WTC11 (cell line): ENCODE data around the gene SLIT3. TPM values are rescaled to one million over a fixed set of nuclear protein-coding genes. Genes with fewer than 3 reads are reported as not detected.

Experiments used
- ATAC-seq: fragments of 200-7000 bp; cut with Tn5 transposase; 2 replicates; pipeline ENCODE4 v1.10.0; 2021; ENCODE audit warnings: mild to moderate bottlenecking, moderate library complexity
- CTCF ChIA-PET: fragments of 300-600 bp; sonication (Branson Sonifier 250); formaldehyde crosslinking; loops from one replicate; lab custom pipeline; 2021; ENCODE audit warnings: antibody characterized with exemption; lab: Charles Lee
- POLR2A ChIA-PET: fragments of 350-600 bp; sonication (Branson Sonifier 250); formaldehyde crosslinking; loops from one replicate; lab custom pipeline; 2021; ENCODE audit warnings: antibody characterized with exemption; lab: Charles Lee
- DNase-seq: peaks from one replicate; pipeline ENCODE4 v3.0.0; 2021; ENCODE audit warnings: low spot score
- H3K27ac Mint-ChIP-seq: 2 replicates; pipeline ENCODE4 v1.8.0; 2021; ENCODE audit warnings: mixed read lengths
- H3K27me3 Mint-ChIP-seq: 2 replicates; pipeline ENCODE4 v1.8.0; 2021; ENCODE audit warnings: low read depth, mild to moderate bottlenecking, moderate library complexity, mixed read lengths
- H3K36me3 Mint-ChIP-seq: 2 replicates; pipeline ENCODE4 v1.8.0; 2021; ENCODE audit warnings: mixed read lengths
- H3K4me1 Mint-ChIP-seq: 2 replicates; pipeline ENCODE4 v1.8.0; 2022; ENCODE audit warnings: mixed read lengths
- H3K4me3 Mint-ChIP-seq: 2 replicates; pipeline ENCODE4 v1.8.0; 2021; ENCODE audit warnings: mild to moderate bottlenecking, moderate library complexity, mixed read lengths
- H3K9me3 Mint-ChIP-seq: 2 replicates; pipeline ENCODE4 v1.8.0; 2021; ENCODE audit warnings: mixed read lengths
- ATF1 ChIP-seq: sonication (generic); formaldehyde crosslinking; IDR thresholded peaks from 2 replicates; pipeline ENCODE4 v1.8.1; 2023; ENCODE audit warnings: mild to moderate bottlenecking, moderate library complexity, missing genetic modification reagents
- CREM ChIP-seq: sonication (generic); formaldehyde crosslinking; IDR thresholded peaks from 2 replicates; pipeline ENCODE4 v1.8.1; 2022; ENCODE audit warnings: mild to moderate bottlenecking, missing genetic modification reagents, moderate library complexity
- EMX1 ChIP-seq: fragments of 250-450 bp; sonication (Bioruptor Pico); IDR thresholded peaks from 2 replicates; pipeline ENCODE4 v1.8.0; 2021; ENCODE audit warnings: mild to moderate bottlenecking
- ETV6 ChIP-seq: sonication (generic); formaldehyde crosslinking; IDR thresholded peaks from 2 replicates; pipeline ENCODE4 v1.8.1; 2022; ENCODE audit warnings: mild to moderate bottlenecking, missing genetic modification reagents
- FOXP1 ChIP-seq: sonication (generic); formaldehyde crosslinking; IDR thresholded peaks from 2 replicates; pipeline ENCODE4 v1.8.0; 2022; ENCODE audit warnings: missing genetic modification reagents, mild to moderate bottlenecking, moderate library complexity, borderline replicate concordance
- GTF2I ChIP-seq: fragments of 250-450 bp; sonication (Bioruptor Pico); conservative IDR thresholded peaks from 2 replicates; pipeline ENCODE4 v1.4.0; 2021; ENCODE audit warnings: mild to moderate bottlenecking
- JUN ChIP-seq: sonication (generic); formaldehyde crosslinking; IDR thresholded peaks from 2 replicates; pipeline ENCODE4 v1.8.0; 2023; ENCODE audit warnings: mild to moderate bottlenecking, missing genetic modification reagents
- KAT7 ChIP-seq: sonication (generic); formaldehyde crosslinking; IDR thresholded peaks from 2 replicates; pipeline ENCODE4 v1.8.1; 2023; ENCODE audit warnings: missing genetic modification reagents, mild to moderate bottlenecking, borderline replicate concordance
- NFATC4 ChIP-seq: fragments of 250-450 bp; sonication (Bioruptor Pico); IDR thresholded peaks from 2 replicates; pipeline ENCODE4 v1.9.0; 2021; ENCODE audit warnings: mild to moderate bottlenecking
- NR2C2 ChIP-seq: sonication (generic); formaldehyde crosslinking; IDR thresholded peaks from 2 replicates; pipeline ENCODE4 v1.8.0; 2022; ENCODE audit warnings: mild to moderate bottlenecking, missing genetic modification reagents
- TP53 ChIP-seq: sonication (generic); formaldehyde crosslinking; IDR thresholded peaks from 2 replicates; pipeline ENCODE4 v1.8.1; 2023; ENCODE audit warnings: mild to moderate bottlenecking, missing genetic modification reagents
- ZNF121 ChIP-seq: sonication (generic); formaldehyde crosslinking; IDR thresholded peaks from 2 replicates; pipeline ENCODE4 v1.8.0; 2023; ENCODE audit warnings: missing genetic modification reagents
- ZNF219 ChIP-seq: sonication (generic); formaldehyde crosslinking; IDR thresholded peaks from 2 replicates; pipeline ENCODE4 v1.8.0; 2023; ENCODE audit warnings: missing genetic modification reagents, mild to moderate bottlenecking, borderline replicate concordance
- total RNA-seq: library from RNA; stranded (reverse); gene quantifications from 3 replicates; pipeline ENCODE4 v1.2.3, GENCODE V29; 2021
- TF ChIP-seq, protein P1 (sequence below): sonication (generic); formaldehyde crosslinking; IDR thresholded peaks from 2 replicates; pipeline ENCODE4 v1.8.0; 2022; ENCODE audit warnings: mild to moderate bottlenecking, missing genetic modification reagents
- TF ChIP-seq, protein P2 (sequence below): sonication (generic); formaldehyde crosslinking; IDR thresholded peaks from 2 replicates; pipeline ENCODE4 v1.8.1; 2023; ENCODE audit warnings: mild to moderate bottlenecking, missing genetic modification reagents
- TF ChIP-seq, protein P3 (sequence below): sonication (generic); formaldehyde crosslinking; IDR thresholded peaks from 2 replicates; pipeline ENCODE4 v1.8.0; 2022; ENCODE audit warnings: mild to moderate bottlenecking, missing genetic modification reagents
- TF ChIP-seq, protein P4 (sequence below): fragments of 250-450 bp; sonication (Bioruptor Pico); IDR thresholded peaks from 2 replicates; pipeline ENCODE4 v1.9.0; 2021; ENCODE audit warnings: mild to moderate bottlenecking
- TF ChIP-seq, protein P5 (sequence below): sonication (generic); formaldehyde crosslinking; IDR thresholded peaks from 2 replicates; pipeline ENCODE4 v1.8.0; 2023; ENCODE audit warnings: missing genetic modification reagents
- TF ChIP-seq, protein P6 (sequence below): sonication (generic); formaldehyde crosslinking; IDR thresholded peaks from 2 replicates; pipeline ENCODE4 v1.8.1; 2022; ENCODE audit warnings: mild to moderate bottlenecking, missing genetic modification reagents, moderate library complexity, borderline replicate concordance

The SLIT3 gene
- total RNA-seq, 1 experiment from 2014 or later = 1.9 TPM

DNA sequence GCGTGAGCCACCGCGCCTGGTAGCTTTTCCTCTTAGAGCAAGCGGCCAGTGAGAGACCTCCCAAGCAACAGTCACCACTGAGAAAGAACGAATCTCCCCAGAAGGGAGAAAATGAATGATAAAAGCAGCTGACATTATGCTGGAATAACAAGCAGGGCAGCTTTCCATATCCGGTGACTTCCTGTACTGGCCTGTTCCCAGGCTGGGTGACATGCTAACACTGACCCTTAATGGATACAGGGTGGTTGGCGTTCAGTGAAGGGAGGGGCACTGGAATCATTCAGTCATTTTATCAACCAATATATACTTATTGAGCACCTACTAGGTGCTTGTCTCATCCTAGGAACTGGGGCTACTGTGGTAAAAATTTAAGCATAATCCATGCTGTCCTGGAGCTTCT is 364.4 kb downstream of the SLIT3 start:
- no peaks in the 10 kb centered on the region for H3K27me3 Mint-ChIP-seq
- no peak overlapping the region for H3K4me3 Mint-ChIP-seq
- ChIA-PET POLR2A (interaction anchor here (0.6 kb wide), 1 partner anchor 133 kb away, joined by 10 read pairs; no protein-coding TSS in a partner anchor), CTCF (interaction anchor here (1.1 to 1.7 kb wide), 2 partner anchors 11 to 188 kb away, joined by 3 to 5 read pairs; no protein-coding TSS in a partner anchor)
- peaks cover 21% of the 10 kb centered on the region for H3K4me1 Mint-ChIP-seq
- H3K27ac Mint-ChIP-seq = no peak overlapping the region
- H3K36me3 Mint-ChIP-seq = no peaks in the 10 kb centered on the region
- ATAC-seq (no peak), DNase-seq (no peak)
- TF ChIP-seq, protein P1, sequence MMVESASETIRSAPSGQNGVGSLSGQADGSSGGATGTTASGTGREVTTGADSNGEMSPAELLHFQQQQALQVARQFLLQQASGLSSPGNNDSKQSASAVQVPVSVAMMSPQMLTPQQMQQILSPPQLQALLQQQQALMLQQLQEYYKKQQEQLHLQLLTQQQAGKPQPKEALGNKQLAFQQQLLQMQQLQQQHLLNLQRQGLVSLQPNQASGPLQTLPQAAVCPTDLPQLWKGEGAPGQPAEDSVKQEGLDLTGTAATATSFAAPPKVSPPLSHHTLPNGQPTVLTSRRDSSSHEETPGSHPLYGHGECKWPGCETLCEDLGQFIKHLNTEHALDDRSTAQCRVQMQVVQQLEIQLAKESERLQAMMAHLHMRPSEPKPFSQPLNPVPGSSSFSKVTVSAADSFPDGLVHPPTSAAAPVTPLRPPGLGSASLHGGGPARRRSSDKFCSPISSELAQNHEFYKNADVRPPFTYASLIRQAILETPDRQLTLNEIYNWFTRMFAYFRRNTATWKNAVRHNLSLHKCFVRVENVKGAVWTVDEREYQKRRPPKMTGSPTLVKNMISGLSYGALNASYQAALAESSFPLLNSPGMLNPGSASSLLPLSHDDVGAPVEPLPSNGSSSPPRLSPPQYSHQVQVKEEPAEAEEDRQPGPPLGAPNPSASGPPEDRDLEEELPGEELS = no peak
- TF ChIP-seq ZNF121 (CRISPR knock-in tag) = no peak
- TF ChIP-seq, protein P2, sequence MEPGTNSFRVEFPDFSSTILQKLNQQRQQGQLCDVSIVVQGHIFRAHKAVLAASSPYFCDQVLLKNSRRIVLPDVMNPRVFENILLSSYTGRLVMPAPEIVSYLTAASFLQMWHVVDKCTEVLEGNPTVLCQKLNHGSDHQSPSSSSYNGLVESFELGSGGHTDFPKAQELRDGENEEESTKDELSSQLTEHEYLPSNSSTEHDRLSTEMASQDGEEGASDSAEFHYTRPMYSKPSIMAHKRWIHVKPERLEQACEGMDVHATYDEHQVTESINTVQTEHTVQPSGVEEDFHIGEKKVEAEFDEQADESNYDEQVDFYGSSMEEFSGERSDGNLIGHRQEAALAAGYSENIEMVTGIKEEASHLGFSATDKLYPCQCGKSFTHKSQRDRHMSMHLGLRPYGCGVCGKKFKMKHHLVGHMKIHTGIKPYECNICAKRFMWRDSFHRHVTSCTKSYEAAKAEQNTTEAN = no peak
- TF ChIP-seq EMX1 = no peak
- TF ChIP-seq, protein P3, sequence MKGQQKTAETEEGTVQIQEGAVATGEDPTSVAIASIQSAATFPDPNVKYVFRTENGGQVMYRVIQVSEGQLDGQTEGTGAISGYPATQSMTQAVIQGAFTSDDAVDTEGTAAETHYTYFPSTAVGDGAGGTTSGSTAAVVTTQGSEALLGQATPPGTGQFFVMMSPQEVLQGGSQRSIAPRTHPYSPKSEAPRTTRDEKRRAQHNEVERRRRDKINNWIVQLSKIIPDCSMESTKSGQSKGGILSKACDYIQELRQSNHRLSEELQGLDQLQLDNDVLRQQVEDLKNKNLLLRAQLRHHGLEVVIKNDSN (CRISPR knock-in tag) = no peak
- TF ChIP-seq, protein P4, sequence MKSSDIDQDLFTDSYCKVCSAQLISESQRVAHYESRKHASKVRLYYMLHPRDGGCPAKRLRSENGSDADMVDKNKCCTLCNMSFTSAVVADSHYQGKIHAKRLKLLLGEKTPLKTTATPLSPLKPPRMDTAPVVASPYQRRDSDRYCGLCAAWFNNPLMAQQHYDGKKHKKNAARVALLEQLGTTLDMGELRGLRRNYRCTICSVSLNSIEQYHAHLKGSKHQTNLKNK (CRISPR knock-in tag) = no peak
- TF ChIP-seq CREM (CRISPR knock-in tag) = no peak
- no peak for TF ChIP-seq ETV6 (CRISPR knock-in tag)
- TF ChIP-seq FOXP1 (CRISPR knock-in tag) = no peak
- no peak for TF ChIP-seq NFATC4 (CRISPR knock-in tag)
- TF ChIP-seq, protein P5, sequence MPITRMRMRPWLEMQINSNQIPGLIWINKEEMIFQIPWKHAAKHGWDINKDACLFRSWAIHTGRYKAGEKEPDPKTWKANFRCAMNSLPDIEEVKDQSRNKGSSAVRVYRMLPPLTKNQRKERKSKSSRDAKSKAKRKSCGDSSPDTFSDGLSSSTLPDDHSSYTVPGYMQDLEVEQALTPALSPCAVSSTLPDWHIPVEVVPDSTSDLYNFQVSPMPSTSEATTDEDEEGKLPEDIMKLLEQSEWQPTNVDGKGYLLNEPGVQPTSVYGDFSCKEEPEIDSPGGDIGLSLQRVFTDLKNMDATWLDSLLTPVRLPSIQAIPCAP = no peak
- TF ChIP-seq GTF2I (CRISPR knock-in tag) = no peak
- no peak for TF ChIP-seq JUN
- no peaks in the 10 kb centered on the region for H3K9me3 Mint-ChIP-seq

DNA sequence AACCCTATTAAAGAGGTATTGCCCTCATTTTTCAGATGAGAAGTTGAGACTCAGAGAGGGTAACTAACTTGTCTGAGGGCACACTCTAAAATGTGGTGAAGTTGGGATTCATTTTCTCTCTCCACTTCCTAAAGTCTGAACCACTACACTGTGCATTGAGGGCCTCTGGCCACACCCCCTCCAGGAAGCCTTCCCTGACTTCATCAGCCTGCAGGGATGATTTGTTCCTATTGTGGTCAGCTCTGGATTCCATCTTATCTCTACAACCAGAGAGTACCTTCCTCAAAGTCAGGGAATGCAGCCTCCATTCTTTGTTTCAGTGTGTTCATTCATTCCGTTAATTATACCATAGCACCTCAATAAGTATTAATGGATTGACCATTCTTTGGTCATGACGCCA is 365.8 kb downstream of the SLIT3 start:
- ChIA-PET POLR2A (no interaction called here), CTCF (no interaction called here)
- no peak for TF ChIP-seq TP53 (CRISPR knock-in tag)
- TF ChIP-seq ATF1 (CRISPR knock-in tag) = no peak
- TF ChIP-seq KAT7 (CRISPR knock-in tag) = no peak
- TF ChIP-seq, protein P6, sequence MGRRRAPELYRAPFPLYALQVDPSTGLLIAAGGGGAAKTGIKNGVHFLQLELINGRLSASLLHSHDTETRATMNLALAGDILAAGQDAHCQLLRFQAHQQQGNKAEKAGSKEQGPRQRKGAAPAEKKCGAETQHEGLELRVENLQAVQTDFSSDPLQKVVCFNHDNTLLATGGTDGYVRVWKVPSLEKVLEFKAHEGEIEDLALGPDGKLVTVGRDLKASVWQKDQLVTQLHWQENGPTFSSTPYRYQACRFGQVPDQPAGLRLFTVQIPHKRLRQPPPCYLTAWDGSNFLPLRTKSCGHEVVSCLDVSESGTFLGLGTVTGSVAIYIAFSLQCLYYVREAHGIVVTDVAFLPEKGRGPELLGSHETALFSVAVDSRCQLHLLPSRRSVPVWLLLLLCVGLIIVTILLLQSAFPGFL (CRISPR knock-in tag) = no peak
- TF ChIP-seq ZNF219 (CRISPR knock-in tag) = no peak
- TF ChIP-seq NR2C2 (CRISPR knock-in tag) = no peak
- no peaks in the 10 kb centered on the region for H3K36me3 Mint-ChIP-seq
- H3K4me3 Mint-ChIP-seq = no peak overlapping the region
- peaks cover 21% of the 10 kb centered on the region for H3K4me1 Mint-ChIP-seq
- H3K27me3 Mint-ChIP-seq = no peaks in the 10 kb centered on the region
- DNase-seq (no peak), ATAC-seq (no peak)
- no peaks in the 10 kb centered on the region for H3K9me3 Mint-ChIP-seq
- no peak overlapping the region for H3K27ac Mint-ChIP-seq
